ENCODE results near the gene RIC8B. TPM values are rescaled to one million over a fixed set of nuclear protein-coding genes. Genes with fewer than 3 reads are reported as not detected.
A peak's percentile ranks its signal among the peaks of the same experiment; 100 is the strongest.

Gene RIC8B
- total and polyA plus RNA-seq, 2 of the 8 experiments (the other 6 are each of a cell fraction or from before 2014, with no cell fraction given) = 8.2 to 25.3 TPM

GRCh38 chr12:106897082-106897481, 122.6 kb downstream of the RIC8B start:
- 79% methylated on average over 6 of the region's 6 CpGs; no CpG with 5 or more reads in 1 of the 2 experiments for WGBS, 2 experiments (ENCODE audit: extremely low coverage in 1 of 2, insufficient coverage in 1 of 2, insufficient read length in 1 of 2, insufficient replicate concordance in 2 of 2, low coverage in 1 of 2, low lambda C conversion rate in 2 of 2, missing lambda C conversion rate in 1 of 2)
- no peaks in the 10 kb centered on the region for H3K9me3 ChIP-seq (ENCODE audit: insufficient read depth in 2 of 2, low read depth in 1 of 2, low read length in 1 of 2)
- no peak overlapping the region for H3K23ac ChIP-seq (ENCODE audit: insufficient read length)
- no peak overlapping the region for H4K91ac ChIP-seq (replicated peaks; ENCODE audit: insufficient read length, low read length)
- no peak overlapping the region for H2BK120ac ChIP-seq (replicated peaks; ENCODE audit: low read depth, low read length)
- no peak overlapping the region for H2BK20ac ChIP-seq (ENCODE audit: low read length)
- H3K4me2 ChIP-seq (ENCODE audit: insufficient read depth in 1 of 2, low read depth in 2 of 2, low read length in 2 of 2) = no peak overlapping the region
- no peaks in the 10 kb centered on the region for H3K27me3 ChIP-seq (replicated peaks in 1 of 4; ENCODE audit: control insufficient read depth in 3 of 4, extremely low read depth in 1 of 4, insufficient read depth in 3 of 4, low read length in 3 of 4)
- no peak overlapping the region for H2AFZ ChIP-seq (ENCODE audit: low read length)
- H3K79me2 ChIP-seq (ENCODE audit: control insufficient read depth in 1 of 2, insufficient read depth in 2 of 2, low read length in 2 of 2) = no peaks in the 10 kb centered on the region
- DNase-seq (ENCODE audit: low read depth in 1 of 2, low spot score in 2 of 2) (no peak), FAIRE-seq (no peak)
- ChIA-PET POLR2A (ENCODE audit: partially characterized antibody) (interaction anchor here (1.1 kb wide), 1 partner anchor 13 kb away, joined by 3 read pairs; no protein-coding TSS in a partner anchor), CTCF (ENCODE audit: partially characterized antibody) (interaction anchor here (0.7 to 2.4 kb wide), 3 partner anchors 10 to 46 kb away, joined by 3 to 8 read pairs (median 3); no protein-coding TSS in a partner anchor)
- no peaks in the 10 kb centered on the region for H3K79me1 ChIP-seq (ENCODE audit: low read depth, low read length)
- H2AK5ac ChIP-seq (ENCODE audit: low read depth, low read length) = no peak overlapping the region
- H2BK5ac ChIP-seq (ENCODE audit: low read depth, low read length) = no peak overlapping the region
- H3K4me1 ChIP-seq (replicated peaks in 1 of 4; ENCODE audit: control insufficient read depth in 3 of 4, insufficient read depth in 4 of 4, low read length in 3 of 4) = peaks cover 0 to 4% (median 0%) of the 10 kb centered on the region in 4 experiments; a peak in 1 of 7 replicates
- no peak overlapping the region for H3K56ac ChIP-seq (replicated peaks; ENCODE audit: insufficient read length, low read depth, low read length)
- H4K5ac ChIP-seq (ENCODE audit: insufficient read length, low read depth, low read length) = no peak overlapping the region
- no peaks in the 10 kb centered on the region for H3K36me3 ChIP-seq (ENCODE audit: control insufficient read depth in 2 of 4, insufficient read depth in 4 of 4, low read length in 3 of 4)
- H3K18ac ChIP-seq (ENCODE audit: extremely low read depth, low read length) = no peak overlapping the region
- no peak overlapping the region for H3K27ac ChIP-seq (ENCODE audit: low read depth, low read length)
- H3K9ac ChIP-seq (replicated peaks in 1 of 4; ENCODE audit: extremely low read depth in 1 of 4, low read depth in 3 of 4, low read length in 3 of 4) = no peak overlapping the region
- no peak overlapping the region for H3K4ac ChIP-seq (replicated peaks; ENCODE audit: insufficient read length, low read depth, low read length)
- no peaks in the 10 kb centered on the region for H4K20me1 ChIP-seq (replicated peaks in 1 of 2; ENCODE audit: control insufficient read depth in 1 of 2, insufficient read depth in 2 of 2, low read length in 2 of 2)
- TF ChIP-seq CTCF (IDR thresholded peaks at IDR 0.05; ENCODE audit: control extremely low read depth in 1 of 3, insufficient read depth in 1 of 3, low read depth in 1 of 3, low read length in 3 of 3) = peak in 2 of 3 experiments; percentile 9 to 15; a peak in 2 of 4 replicates
- TF ChIP-seq RAD21 (IDR thresholded peaks at IDR 0.05 in 1 of 2, conservative IDR thresholded peaks at IDR 0.05 in 1 of 2; ENCODE audit: low read depth in 2 of 2, low read length in 2 of 2) = peak; percentile 35 to 48
- TF ChIP-seq POU5F1 (IDR thresholded peaks at IDR 0.05; ENCODE audit: low read depth, low read length) = no peak
- H3K23me2 ChIP-seq (ENCODE audit: low read depth, low read length) = no peaks in the 10 kb centered on the region
- H2BK12ac ChIP-seq (ENCODE audit: low read depth, low read length) = no peak overlapping the region
- H3K4me3 ChIP-seq (ENCODE audit: extremely low read depth in 1 of 4, insufficient read depth in 2 of 4, low read depth in 3 of 4, low read length in 4 of 4) = no peak overlapping the region
- no peak overlapping the region for H4K8ac ChIP-seq (ENCODE audit: extremely low read depth, insufficient read depth, low read length)
- no peak overlapping the region for H3K14ac ChIP-seq (ENCODE audit: insufficient read length)
- no peak overlapping the region for H2BK15ac ChIP-seq (ENCODE audit: low read length)
